NCI-H187 treated with DMSO at 0.1 percent for 48 hours (cell line): ENCODE results near the gene KAT8.
"Not testable (repeated sequence)": the region's sequence is repeated elsewhere in the genome, so short reads cannot be mapped to it uniquely, and the experiment has no call there.

Experiments used
- DNase-seq: peaks from one replicate; lab custom pipeline; 2025; lab: John Stamatoyannopoulos, UW

The KAT8 gene

GRCh38 chr16:31083981-31084380 lies 33.5 kb upstream of the KAT8 start:
- no peak for DNase-seq

- no peak for DNase-seq
Measured at GRCh38 chr16:31084584-31085302, 32.7 kb upstream of the KAT8 start.

- DNase-seq = no peak
Measured at GRCh38 chr16:31085411-31085810, 32.1 kb upstream of the KAT8 start.

GRCh38 chr16:31085873-31086628 lies 31.4 kb upstream of the KAT8 start:
- no peak for DNase-seq

GRCh38 chr16:31086629-31086906 lies 30.9 kb upstream of the KAT8 start:
- DNase-seq = no peak

- DNase-seq = no peak
Measured at GRCh38 chr16:31087481-31087880, 30.0 kb upstream of the KAT8 start.

GRCh38 chr16:31087971-31088370 lies 29.5 kb upstream of the KAT8 start:
- DNase-seq = no peak

GRCh38 chr16:31088459-31089183 lies 28.8 kb upstream of the KAT8 start, which contains the start of gene PRSS53:
Gene PRSS53, minus strand, starts transcription at chr16:31088943. Its CDS starts 134 bp downstream, at chr16:31088809.
- no peak for DNase-seq

- DNase-seq = no peak
Measured at GRCh38 chr16:31089199-31089598, 28.3 kb upstream of the KAT8 start.

GRCh38 chr16:31090540-31090939 lies 26.9 kb upstream of the KAT8 start:
- no peak for DNase-seq

- no peak for DNase-seq
Measured at GRCh38 chr16:31092330-31092729, 25.1 kb upstream of the KAT8 start.

GRCh38 chr16:31093132-31093703 lies 24.2 kb upstream of the KAT8 start:
- no peak for DNase-seq

GRCh38 chr16:31094088-31094423 lies 23.4 kb upstream of the KAT8 start:
- no peak for DNase-seq

- peak; percentile 42 for DNase-seq
Measured at GRCh38 chr16:31094424-31095120, 22.9 kb upstream of the KAT8 start, which contains the start of gene VKORC1. Gene VKORC1, minus strand, starts transcription at chr16:31094797. Its CDS starts 68 bp downstream, at chr16:31094729.

GRCh38 chr16:31099860-31100638 lies 17.4 kb upstream of the KAT8 start:
- DNase-seq = no peak

GRCh38 chr16:31100876-31101641 lies 16.4 kb upstream of the KAT8 start:
- not testable (repeated sequence) for DNase-seq

GRCh38 chr16:31105677-31106213 lies 11.7 kb upstream of the KAT8 start:
- DNase-seq = no peak

- DNase-seq = no peak
Measured at GRCh38 chr16:31106509-31107464, 10.7 kb upstream of the KAT8 start.

- no peak for DNase-seq
Measured at GRCh38 chr16:31107465-31107867, 10.0 kb upstream of the KAT8 start.
